GM12801 (cell line): ENCODE measurements around the gene CYP2R1.

Experiments used
- TF ChIP-seq, protein P1 (sequence below): IDR thresholded peaks from one replicate; pipeline ENCODE4 v1.5.1; 2011; ENCODE audit warnings: control low read depth; ENCODE audit not compliant: insufficient read length; ENCODE audit errors: extremely low read depth

The CYP2R1 gene

DNA sequence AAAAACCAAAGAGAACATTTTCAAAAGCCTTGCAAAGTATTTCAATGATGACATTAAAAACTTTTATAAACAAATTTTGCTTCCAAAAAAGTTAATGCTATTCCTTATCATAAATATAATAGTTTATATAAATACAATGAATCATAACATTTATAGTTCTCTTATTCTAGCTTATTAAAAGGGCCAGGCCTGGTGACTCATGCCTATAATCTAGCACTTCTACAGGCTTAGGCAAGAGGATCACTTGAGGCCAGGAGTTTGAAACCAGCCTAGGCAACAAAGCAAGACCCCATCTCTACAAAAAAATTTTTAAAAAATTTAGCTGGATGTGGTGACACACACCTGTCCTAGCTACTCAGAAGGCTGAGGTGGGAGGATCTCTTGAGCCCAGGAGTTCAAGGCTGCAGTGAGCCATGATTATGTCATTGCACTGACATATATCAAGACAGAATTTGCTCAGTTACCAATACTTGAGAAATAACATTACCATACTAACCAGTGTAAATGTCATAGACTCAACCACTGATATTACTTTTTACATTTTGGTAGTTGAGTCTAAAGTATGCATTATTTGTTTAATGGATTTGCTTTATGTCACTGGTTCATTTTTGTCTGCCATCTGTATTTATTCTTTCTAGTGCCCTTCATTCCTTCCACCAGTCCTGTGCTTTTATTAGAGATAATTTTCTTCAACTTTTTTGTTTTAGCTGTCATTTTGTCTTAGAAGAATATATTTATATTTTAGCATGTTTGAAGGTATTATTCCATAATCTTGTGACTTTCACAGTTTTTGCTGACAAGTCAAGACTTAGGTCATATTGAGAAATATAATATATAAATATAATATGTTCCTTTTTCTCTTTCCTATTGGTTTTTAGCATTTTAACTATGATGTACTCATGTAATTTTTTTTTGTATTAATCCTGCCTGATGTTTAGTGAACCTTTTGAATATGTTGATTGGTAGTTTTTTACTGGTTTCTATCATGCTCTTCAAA is 56.2 kb downstream of the CYP2R1 start:
- TF ChIP-seq, protein P1, sequence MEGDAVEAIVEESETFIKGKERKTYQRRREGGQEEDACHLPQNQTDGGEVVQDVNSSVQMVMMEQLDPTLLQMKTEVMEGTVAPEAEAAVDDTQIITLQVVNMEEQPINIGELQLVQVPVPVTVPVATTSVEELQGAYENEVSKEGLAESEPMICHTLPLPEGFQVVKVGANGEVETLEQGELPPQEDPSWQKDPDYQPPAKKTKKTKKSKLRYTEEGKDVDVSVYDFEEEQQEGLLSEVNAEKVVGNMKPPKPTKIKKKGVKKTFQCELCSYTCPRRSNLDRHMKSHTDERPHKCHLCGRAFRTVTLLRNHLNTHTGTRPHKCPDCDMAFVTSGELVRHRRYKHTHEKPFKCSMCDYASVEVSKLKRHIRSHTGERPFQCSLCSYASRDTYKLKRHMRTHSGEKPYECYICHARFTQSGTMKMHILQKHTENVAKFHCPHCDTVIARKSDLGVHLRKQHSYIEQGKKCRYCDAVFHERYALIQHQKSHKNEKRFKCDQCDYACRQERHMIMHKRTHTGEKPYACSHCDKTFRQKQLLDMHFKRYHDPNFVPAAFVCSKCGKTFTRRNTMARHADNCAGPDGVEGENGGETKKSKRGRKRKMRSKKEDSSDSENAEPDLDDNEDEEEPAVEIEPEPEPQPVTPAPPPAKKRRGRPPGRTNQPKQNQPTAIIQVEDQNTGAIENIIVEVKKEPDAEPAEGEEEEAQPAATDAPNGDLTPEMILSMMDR, result no peak
